Stimulated activated CD8-positive, alpha-beta memory T cell treated with anti-CD3 and anti-CD28 coated beads, Interleukin-4, amount 100 ng/mL, for 1 hour (primary cell): Measurements from ENCODE around the gene SYT11.

Experiments used
- DNase-seq, 2 donors: peaks; one replicate each; pipeline ENCODE4 v3.0.0-alpha.2; 2020; ENCODE audit warnings: low read depth in 2 of 2, low spot score in 1 of 2

SYT11 gene

DNA sequence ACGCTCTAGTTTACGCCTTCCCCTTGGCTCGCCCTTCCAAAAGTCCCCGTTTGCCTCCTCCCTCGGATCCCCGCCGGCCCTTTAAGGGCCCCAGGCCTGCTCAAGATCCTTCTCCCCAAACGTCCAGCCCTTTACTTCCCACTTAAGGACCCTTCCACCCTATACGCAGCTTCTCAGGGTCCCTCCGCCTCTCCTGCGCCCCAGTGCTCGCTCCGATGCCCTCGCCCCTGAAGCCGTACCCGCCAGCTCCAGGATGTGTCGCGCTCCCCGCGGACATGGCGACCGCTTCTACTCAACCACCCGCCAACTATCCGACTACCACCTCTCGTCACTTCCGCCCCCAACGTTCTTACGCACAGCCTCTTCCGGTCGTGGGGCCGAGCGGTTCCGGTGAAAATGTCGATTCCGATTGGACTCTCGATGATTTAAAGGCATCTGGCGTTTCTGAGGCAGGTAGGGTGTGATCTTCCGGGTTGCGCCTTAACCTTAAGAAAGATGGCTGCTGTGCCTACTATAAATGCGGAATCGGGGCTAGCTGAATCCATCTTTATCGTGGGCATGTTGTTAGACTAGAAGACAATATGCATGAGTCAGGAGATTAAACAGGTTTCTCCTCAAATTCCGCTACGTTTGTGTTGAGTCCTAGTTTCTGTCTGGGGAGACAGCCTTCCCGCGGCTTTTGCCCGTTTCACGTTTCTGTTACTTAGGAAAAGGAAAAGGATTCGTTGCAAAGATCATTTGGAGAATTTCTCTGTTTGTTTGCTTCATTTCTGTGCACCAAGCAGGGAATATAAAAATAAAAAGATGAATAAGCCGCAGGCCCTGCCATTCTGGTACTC lies 74.9 kb downstream of the SYT11 start, which contains the start of gene KHDC4:
Gene KHDC4 (minus strand): TSS at position 317 of the 839 bp plus-strand sequence. CDS start 40 bp downstream, at position 277.
- DNase-seq = peak; percentile 83 to 89
